Upper lobe of left lung (tissue), 6 donors: ENCODE results near the gene TMEM198. TPM values are rescaled to one million over a fixed set of nuclear protein-coding genes. Genes with fewer than 3 reads are reported as not detected.

Experiments used
- ATAC-seq, 2 donors: fragments of 200-7000 bp; cut with Tn5 transposase; one replicate each; pipeline ENCODE4 v1.9.1; 2022; ENCODE audit warnings: mild to moderate bottlenecking in 2 of 2, moderate library complexity in 2 of 2; ENCODE audit not compliant: low FRiP score in 2 of 2
- DNase-seq, 2 donors: peaks; one replicate each; pipeline ENCODE4 v3.0.0-alpha.2; 2019 to 2020
- H3K27ac ChIP-seq, 4 donors: fragments of 200-600 bp; sonication (generic); one replicate each; pipeline ENCODE4 v1.5.1; 2016 to 2019
- H3K27me3 ChIP-seq, 4 donors: fragments of 200-600 bp; sonication (generic); one replicate each; pipeline ENCODE4 v1.5.1; 2017 to 2019
- H3K36me3 ChIP-seq, 4 donors: fragments of 200-600 bp; sonication (generic); one replicate each; pipeline ENCODE4 v1.5.1; 2016 to 2019
- H3K4me1 ChIP-seq, 4 donors: fragments of 200-600 bp; sonication (generic); one replicate each; pipeline ENCODE4 v1.5.1; 2018 to 2019
- H3K4me3 ChIP-seq, 4 donors: fragments of 200-600 bp; sonication (generic); one replicate each; pipeline ENCODE4 v1.5.1; 2017 to 2019; ENCODE audit warnings: mild to moderate bottlenecking in 2 of 4, moderate library complexity in 1 of 4
- H3K9me3 ChIP-seq, 4 donors: fragments of 200-600 bp; sonication (generic); one replicate each; pipeline ENCODE4 v1.5.1; 2018 to 2019
- CTCF ChIP-seq, 6 experiments: fragments of 450-650 bp in 4 of 6; fragments of 200-600 bp in 2 of 6; sonication (generic) in 2 of 6; IDR thresholded peaks; one replicate each; pipeline ENCODE4 v1.5.1; 2016 to 2019; ENCODE audit warnings: antibody characterized with exemption in 6 of 6
- EP300 ChIP-seq, 4 donors: sonication (generic); formaldehyde crosslinking; IDR thresholded peaks; one replicate each; pipeline ENCODE4 v1.5.1; 2017; ENCODE audit warnings: antibody characterized with exemption in 4 of 4, control low read depth in 2 of 4
- POLR2A ChIP-seq, 4 donors: fragments of 450-650 bp; IDR thresholded peaks; one replicate each; pipeline ENCODE4 v1.5.1; 2016 to 2017; ENCODE audit warnings: antibody characterized with exemption in 4 of 4, mild to moderate bottlenecking in 2 of 4
- POLR2AphosphoS5 ChIP-seq, 2 donors: sonication (generic); formaldehyde crosslinking; IDR thresholded peaks; one replicate each; pipeline ENCODE4 v1.5.1; 2017; ENCODE audit warnings: antibody characterized with exemption in 2 of 2
- WGBS, 2 donors: methylation state at CpG; one replicate each; pipeline ENCODE4 v1.1.5; 2017 to 2018; 5-methylcytosine and 5-hydroxymethylcytosine counted together
- total RNA-seq, 6 donors: library from RNA; depleted of rRNA in 4 of 6; stranded (reverse); fragments of >200 nt in 4 of 6; gene quantifications; one replicate each; pipeline versions ENCODE4 v1.1.0 to v1.2.1, GENCODE V29; 2016 to 2021
- donor health status: DM: no; HTN: no; CAD: no; lungs with moderate emphysema.
- donor health status: DM: no; HTN: yes; CAD: no; lungs with severe emphysema.

Gene TMEM198
- total RNA-seq, 6 donors from 2014 or later = 1.9 to 12.6 (median 4.2) TPM

- Histone ChIP-seq H3K4me3 (no peak overlapping the region), H3K27ac (no peak overlapping the region), H3K36me3 (peaks cover 0 to 4% (median 3%) of the 10 kb centered on the region in 4 donors), H3K4me1 (peaks cover 0 to 8% (median 0%) of the 10 kb centered on the region in 4 donors), H3K27me3 (peaks cover 0 to 5% (median 0%) of the 10 kb centered on the region in 4 donors), H3K9me3 (no peaks in the 10 kb centered on the region)
- no peak for ATAC-seq
- no peak for TF ChIP-seq POLR2AphosphoS5 (IDR thresholded peaks at IDR 0.05)
- TF ChIP-seq CTCF (IDR thresholded peaks at IDR 0.05) = no peak
- no peak for TF ChIP-seq EP300 (IDR thresholded peaks at IDR 0.05)
- TF ChIP-seq POLR2A (IDR thresholded peaks at IDR 0.05) = no peak
- no peak for DNase-seq
- 87 to 89% methylated on average over 6 of the region's 6 CpGs for WGBS, 2 donors
These were observed 9.7 kb upstream of the TMEM198 start for GRCh38 chr2:219533930-219534661.

- Histone ChIP-seq H3K27me3 (no peaks in the 10 kb centered on the region), H3K9me3 (no peaks in the 10 kb centered on the region), H3K36me3 (peaks cover 0 to 25% (median 17%) of the 10 kb centered on the region in 4 donors), H3K4me1 (peaks cover 0 to 2% (median 1%) of the 10 kb centered on the region in 4 donors), H3K4me3 (no peak overlapping the region), H3K27ac (no peak overlapping the region)
- TF ChIP-seq EP300 (IDR thresholded peaks at IDR 0.05) (no peak), POLR2AphosphoS5 (IDR thresholded peaks at IDR 0.05) (no peak), CTCF (IDR thresholded peaks at IDR 0.05) (no peak), POLR2A (IDR thresholded peaks at IDR 0.05) (no peak)
- DNase-seq = peak in 1 of 2 donors; percentile 72
- WGBS, 2 donors = 79 to 86% methylated on average over 15 to 16 of the region's 16 CpGs
- ATAC-seq = no peak
These were observed 7.4 kb upstream of the TMEM198 start for GRCh38 chr2:219536425-219536824.

- WGBS, 2 donors = 35 to 70% methylated on average over 2 to 9 of the region's 9 CpGs
- TF ChIP-seq CTCF (IDR thresholded peaks at IDR 0.05) (no peak), POLR2A (IDR thresholded peaks at IDR 0.05) (no peak), EP300 (IDR thresholded peaks at IDR 0.05) (no peak), POLR2AphosphoS5 (IDR thresholded peaks at IDR 0.05) (no peak)
- no peak for ATAC-seq
- Histone ChIP-seq H3K9me3 (no peaks in the 10 kb centered on the region), H3K27ac (no peak overlapping the region), H3K4me1 (peaks cover 3 to 7% (median 7%) of the 10 kb centered on the region in 4 donors), H3K36me3 (peaks cover 0 to 25% (median 17%) of the 10 kb centered on the region in 4 donors), H3K27me3 (no peaks in the 10 kb centered on the region), H3K4me3 (no peak overlapping the region)
- no peak for DNase-seq
These were observed 6.9 kb upstream of the TMEM198 start for GRCh38 chr2:219536967-219537366.

GRCh38 chr2:219537657-219538488, 6.0 kb upstream of the TMEM198 start:
- no peak for DNase-seq
- Histone ChIP-seq H3K27me3 (no peaks in the 10 kb centered on the region), H3K9me3 (no peaks in the 10 kb centered on the region), H3K4me1 (peaks cover 12 to 16% (median 16%) of the 10 kb centered on the region in 4 donors), H3K4me3 (no peak overlapping the region), H3K27ac (no peak overlapping the region), H3K36me3 (peaks cover 0 to 25% (median 17%) of the 10 kb centered on the region in 4 donors)
- no peak for ATAC-seq
- TF ChIP-seq CTCF (IDR thresholded peaks at IDR 0.05) (no peak), POLR2A (IDR thresholded peaks at IDR 0.05) (no peak), EP300 (IDR thresholded peaks at IDR 0.05) (no peak), POLR2AphosphoS5 (IDR thresholded peaks at IDR 0.05) (no peak)
- WGBS, 2 donors = 49 to 52% methylated on average over 10 to 14 of the region's 15 CpGs
